MM.1S (cell line): ENCODE results near the gene AP2A2.

Experiments used
- EZH2phosphoT487 ChIP-seq: fragments of 300-600 bp; sonication (generic); IDR thresholded peaks from 2 replicates; pipeline ENCODE4 v1.6.1; 2018; ENCODE audit warnings: antibody characterized with exemption, low read length
- TF ChIP-seq, protein P1 (sequence below): fragments of 300-600 bp; sonication (generic); IDR thresholded peaks from 2 replicates; pipeline ENCODE4 v1.5.1; 2016; ENCODE audit warnings: antibody characterized with exemption, low read length, mixed read lengths

DNA sequence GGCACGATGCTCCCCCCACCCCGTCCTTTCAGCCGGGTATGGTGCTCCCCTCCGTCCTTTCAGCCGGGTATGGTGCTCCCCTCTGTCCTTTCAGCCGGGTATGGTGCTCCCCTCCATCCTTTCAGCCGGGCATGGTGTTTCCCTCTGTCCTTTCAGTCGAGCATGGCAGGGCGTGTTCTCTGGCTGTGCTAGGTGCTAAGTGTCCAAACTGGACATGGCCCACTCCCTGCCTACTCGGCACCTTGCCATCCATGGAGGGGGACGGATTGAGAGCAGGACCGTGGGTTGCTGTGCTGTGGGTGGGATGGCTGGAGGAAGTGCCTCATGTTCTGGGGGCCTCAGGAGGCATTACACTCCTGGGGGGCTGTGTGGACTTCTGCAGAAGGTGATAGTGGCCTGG is 65.4 kb downstream of the AP2A2 start:
- TF ChIP-seq, protein P1, sequence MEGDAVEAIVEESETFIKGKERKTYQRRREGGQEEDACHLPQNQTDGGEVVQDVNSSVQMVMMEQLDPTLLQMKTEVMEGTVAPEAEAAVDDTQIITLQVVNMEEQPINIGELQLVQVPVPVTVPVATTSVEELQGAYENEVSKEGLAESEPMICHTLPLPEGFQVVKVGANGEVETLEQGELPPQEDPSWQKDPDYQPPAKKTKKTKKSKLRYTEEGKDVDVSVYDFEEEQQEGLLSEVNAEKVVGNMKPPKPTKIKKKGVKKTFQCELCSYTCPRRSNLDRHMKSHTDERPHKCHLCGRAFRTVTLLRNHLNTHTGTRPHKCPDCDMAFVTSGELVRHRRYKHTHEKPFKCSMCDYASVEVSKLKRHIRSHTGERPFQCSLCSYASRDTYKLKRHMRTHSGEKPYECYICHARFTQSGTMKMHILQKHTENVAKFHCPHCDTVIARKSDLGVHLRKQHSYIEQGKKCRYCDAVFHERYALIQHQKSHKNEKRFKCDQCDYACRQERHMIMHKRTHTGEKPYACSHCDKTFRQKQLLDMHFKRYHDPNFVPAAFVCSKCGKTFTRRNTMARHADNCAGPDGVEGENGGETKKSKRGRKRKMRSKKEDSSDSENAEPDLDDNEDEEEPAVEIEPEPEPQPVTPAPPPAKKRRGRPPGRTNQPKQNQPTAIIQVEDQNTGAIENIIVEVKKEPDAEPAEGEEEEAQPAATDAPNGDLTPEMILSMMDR: no peak
- TF ChIP-seq EZH2phosphoT487: no peak
